NCI-H1436 (cell line): Measurements from ENCODE around the gene NRG3.

Experiments
- DNase-seq: peaks from one replicate; lab custom pipeline; 2025; lab: John Stamatoyannopoulos, UW

NRG3 gene

DNA sequence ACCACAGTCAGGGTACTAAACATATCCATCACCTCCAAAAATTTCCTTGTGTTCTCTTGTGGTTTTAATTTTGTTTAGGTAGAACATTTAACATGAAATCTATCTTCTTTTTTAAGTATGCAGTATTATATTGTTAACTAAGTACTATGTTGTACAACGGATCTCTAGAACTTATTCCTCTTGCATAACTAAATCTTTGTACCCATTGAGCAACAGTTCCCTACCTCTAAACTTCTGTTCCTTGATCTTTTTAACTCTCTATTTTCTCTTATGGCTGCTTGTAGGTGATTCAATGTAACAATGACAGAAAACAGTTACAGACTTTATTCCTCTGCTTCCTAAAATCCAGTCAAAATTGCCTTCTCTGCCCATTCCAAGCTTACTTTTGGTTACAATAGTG, 9.9 kb downstream of the NRG3 start:
- DNase-seq = no peak

- DNase-seq = no peak
Measured at GRCh38 chr10:81885491-81885890, 10.5 kb downstream of the NRG3 start.

DNA sequence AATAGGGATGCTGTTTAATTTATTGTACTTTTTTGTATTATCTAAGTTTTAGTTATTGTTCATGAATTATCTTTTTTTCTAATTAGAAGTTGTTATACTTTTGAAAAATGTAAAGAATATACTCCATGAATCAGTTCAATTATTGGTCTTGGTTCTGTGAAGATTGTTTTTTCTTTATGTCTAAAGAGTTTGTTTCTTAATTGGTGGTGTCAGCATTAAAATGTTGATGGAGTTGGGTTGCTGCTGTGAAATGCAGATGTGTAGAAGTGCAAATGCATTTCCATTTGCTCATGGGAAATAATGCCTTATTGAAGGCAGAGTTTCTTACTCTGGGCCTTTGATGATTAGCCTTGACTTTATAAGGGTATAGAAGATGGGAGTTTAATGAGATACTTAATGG, 11.9 kb downstream of the NRG3 start:
- no peak for DNase-seq

DNA sequence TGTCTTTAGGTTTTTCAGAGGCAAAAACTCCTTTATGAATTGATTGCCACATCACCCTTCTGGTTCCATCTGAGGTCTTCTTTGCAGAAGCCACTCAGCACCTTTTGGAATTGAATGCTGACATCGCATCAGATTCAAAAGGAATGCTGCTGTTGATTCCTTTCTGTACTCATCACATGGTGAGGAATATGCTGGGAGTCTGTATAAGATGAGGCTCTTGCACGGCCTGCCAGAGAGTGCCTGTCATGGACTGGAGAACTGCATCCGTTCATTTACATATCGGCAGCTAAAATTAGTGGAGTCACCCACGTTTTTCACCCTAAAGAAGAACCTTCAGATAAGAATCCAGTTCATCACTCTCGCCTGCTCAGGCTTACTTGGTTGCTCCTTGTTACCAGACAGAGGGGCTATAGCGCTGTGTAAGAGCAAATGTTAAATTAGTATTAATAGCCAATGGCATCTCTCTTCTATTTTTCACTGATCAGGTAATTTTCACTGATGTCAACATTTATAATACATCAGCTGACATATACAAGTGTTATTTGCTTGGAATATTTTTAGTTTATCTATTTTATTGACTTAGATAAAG, 14.3 kb downstream of the NRG3 start:
- DNase-seq = no peak

- no peak for DNase-seq
Measured at GRCh38 chr10:81894616-81895015, 19.6 kb downstream of the NRG3 start.

GRCh38 chr10:81898518-81898917, 23.5 kb downstream of the NRG3 start:
- DNase-seq = no peak

GRCh38 chr10:81900989-81901388, 26.0 kb downstream of the NRG3 start:
- no peak for DNase-seq

DNA sequence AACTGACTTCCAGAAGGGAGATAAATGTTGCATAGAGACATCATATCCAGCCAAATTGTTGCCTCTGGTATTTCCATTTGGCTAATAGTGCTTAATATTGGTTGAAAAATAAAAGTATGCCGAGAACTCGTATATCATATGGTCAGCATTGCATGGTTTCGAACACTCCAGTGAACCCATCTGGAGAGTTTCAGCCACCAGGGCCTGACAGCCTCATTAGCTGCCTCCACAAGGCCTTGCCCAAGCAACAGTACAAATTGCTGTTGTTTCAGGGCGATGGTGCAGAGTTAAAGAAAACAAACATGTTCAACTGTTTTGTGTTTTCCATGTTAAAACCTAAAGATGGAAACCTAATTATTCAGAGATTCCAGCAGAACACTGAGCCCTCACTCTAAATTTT, 28.5 kb downstream of the NRG3 start:
- no peak for DNase-seq

- no peak for DNase-seq
Measured at GRCh38 chr10:81905161-81905560, 30.2 kb downstream of the NRG3 start.

DNA sequence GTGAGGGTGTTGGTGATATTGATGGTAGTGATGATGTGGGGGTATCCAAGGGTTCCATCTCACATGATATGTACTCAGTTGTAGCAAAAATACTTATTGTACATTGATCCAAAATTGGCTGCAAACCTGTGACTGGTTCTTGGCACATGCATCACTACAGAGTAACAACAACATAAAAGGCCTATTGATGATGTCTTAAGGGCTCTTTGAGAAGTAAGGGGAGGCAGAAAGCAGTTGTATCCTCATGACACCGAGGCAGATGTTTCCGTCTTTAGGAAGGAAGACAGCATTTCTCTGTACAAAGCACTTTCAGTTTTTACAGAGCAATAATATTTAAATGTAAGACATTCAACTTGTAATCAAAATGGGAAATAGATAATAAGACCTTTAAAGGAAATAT, 34.5 kb downstream of the NRG3 start:
- no peak for DNase-seq

DNA sequence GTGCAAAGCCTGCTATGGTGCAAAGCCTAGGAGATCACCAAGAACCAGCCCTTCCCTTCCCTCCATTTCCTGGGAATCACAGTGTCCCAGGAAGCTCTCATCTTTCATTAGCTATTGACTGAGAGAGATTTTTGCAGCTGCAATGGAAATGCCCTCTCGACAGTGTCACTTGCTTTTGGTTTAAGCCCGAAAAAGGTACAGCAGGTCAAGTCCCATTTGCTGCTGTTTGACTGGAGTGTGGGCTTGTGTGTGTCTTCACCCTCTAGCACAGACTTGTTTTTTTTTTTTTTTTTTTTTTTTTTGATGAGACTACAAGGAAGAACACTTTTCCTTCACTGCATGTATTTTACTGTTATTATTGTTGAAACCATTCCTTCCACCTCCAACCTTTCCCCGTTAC, 36.3 kb downstream of the NRG3 start:
- DNase-seq = no peak

GRCh38 chr10:81914736-81915503, 39.9 kb downstream of the NRG3 start:
- DNase-seq = no peak

GRCh38 chr10:81915504-81915897, 40.5 kb downstream of the NRG3 start:
- no peak for DNase-seq

- DNase-seq = no peak
Measured at GRCh38 chr10:81917666-81918065, 42.7 kb downstream of the NRG3 start.

DNA sequence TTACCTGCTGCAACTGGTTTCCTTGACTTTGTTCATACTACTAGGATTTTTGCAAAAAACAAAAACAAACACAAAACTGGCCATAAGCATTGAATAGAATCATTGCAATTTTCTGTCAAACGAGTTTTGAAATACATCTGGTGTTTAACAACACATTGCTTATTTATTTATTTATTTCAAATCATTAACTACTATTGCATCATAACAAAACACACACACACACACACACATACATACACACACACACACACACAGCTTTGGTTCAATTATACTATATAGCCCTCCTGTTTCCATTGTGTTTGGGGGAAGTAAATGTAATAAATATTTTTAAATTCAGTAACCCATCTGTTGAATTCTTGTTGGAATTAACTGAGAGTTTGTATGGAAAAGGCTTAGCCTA, 43.8 kb downstream of the NRG3 start:
- no peak for DNase-seq

GRCh38 chr10:81920213-81920829, 45.3 kb downstream of the NRG3 start:
- no peak for DNase-seq

GRCh38 chr10:81928119-81928518, 53.1 kb downstream of the NRG3 start:
- DNase-seq = no peak

GRCh38 chr10:81943583-81943982, 68.6 kb downstream of the NRG3 start:
- no peak for DNase-seq

DNA sequence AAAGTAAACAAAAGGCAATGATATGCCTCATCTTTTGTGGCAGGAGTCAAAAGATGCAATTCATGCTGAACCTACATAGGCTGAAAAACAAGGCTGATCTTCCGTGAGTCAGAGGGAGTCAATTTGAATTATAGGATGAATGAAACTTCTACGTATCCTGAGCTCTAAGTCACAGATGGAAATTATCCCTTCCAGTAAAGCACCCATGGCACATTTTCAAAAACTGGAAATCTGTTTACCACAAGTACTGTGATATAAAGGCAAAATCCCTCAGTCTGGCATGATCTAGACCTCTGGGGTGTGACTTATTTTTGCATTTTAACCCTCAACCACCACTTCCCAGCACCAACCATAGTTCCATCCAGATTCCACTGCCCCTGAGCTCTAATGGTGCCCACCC, 69.6 kb downstream of the NRG3 start:
- no peak for DNase-seq

DNA sequence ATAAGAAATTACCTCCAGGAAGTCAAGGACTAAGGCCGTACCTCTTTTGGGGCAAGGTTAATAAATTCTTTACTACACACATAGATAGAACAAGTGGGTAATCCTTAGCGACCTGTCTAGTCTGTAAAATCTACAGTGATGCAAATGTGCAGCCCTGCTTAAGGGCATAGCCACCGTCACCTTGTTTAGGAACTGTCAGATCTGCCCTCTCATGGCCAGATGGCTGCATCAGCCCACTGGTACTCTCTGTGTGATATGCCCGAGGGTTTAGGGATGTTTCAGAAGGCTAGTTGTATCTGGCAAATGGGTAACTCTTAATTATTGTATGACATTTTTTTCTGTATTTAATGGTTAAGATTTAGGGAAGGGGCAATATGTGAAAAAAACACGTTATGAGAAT, 74.3 kb downstream of the NRG3 start:
- DNase-seq = no peak

- DNase-seq = no peak
Measured at GRCh38 chr10:81950358-81950757, 75.4 kb downstream of the NRG3 start.

DNA sequence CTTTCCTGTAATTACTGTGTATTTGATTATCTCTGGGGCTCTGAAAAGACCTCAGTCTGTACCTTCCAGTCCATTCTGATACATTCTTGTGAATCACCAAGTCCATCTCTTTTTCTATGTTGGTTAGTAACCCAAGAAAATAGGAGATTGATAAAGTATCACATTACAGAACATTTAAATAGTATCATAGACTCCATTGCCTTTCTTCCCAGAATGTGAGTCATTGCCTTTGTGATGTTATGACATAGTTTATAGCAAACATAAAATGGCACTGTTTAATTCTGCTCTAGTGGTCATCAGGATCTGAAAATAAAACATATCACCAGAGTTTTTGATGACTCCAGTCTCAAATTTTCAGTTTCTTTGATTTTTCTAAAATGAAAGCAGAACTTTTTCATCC, 78.4 kb downstream of the NRG3 start:
- no peak for DNase-seq

GRCh38 chr10:81957976-81958375, 83.0 kb downstream of the NRG3 start:
- DNase-seq = no peak

GRCh38 chr10:81959016-81959415, 84.0 kb downstream of the NRG3 start:
- no peak for DNase-seq
